ENCODE results near the gene CNTNAP2. TPM values are rescaled to one million over a fixed set of nuclear protein-coding genes. Genes with fewer than 3 reads are reported as not detected.

The CNTNAP2 gene
- total RNA-seq, 1 experiment from 2014 or later, result 0.03 TPM

DNA sequence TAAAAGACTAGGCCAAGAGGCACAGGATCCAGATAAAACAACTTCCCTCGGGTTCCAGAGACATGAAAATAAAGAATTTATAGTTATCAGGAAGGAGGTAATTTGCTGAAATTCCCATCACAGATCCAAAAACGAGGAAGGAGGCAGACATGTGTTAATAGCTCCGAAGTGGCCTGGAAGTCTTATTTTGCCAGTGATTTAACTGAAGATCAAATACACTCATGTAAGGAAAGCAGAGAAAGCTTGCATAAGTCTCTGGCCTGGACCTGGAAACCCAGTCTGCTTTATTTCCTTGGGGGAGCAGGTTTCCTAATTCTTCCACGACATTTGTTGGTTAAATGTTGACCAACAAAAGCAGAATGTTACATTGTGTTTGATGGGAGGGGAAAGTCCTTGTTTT, 1975.3 kb downstream of the CNTNAP2 start:
- Histone ChIP-seq H3K9me3 (ENCODE audit: control insufficient read depth, insufficient read depth, low read depth, low read length) (no peaks in the 10 kb centered on the region), H3K4me3 (ENCODE audit: low read depth in 2 of 2, low read length in 2 of 2) (no peak overlapping the region), H3K4me1 (ENCODE audit: control insufficient read depth, insufficient read depth, low read length) (no peaks in the 10 kb centered on the region), H3K36me3 (ENCODE audit: control insufficient read depth, insufficient read depth, low read length) (no peaks in the 10 kb centered on the region), H3K27ac (ENCODE audit: low read length) (no peak overlapping the region), H3K27me3 (ENCODE audit: control insufficient read depth, insufficient read depth, low read length) (no peaks in the 10 kb centered on the region)
- no TSS peak for BruUV-seq (replicated peaks)
- intact Hi-C loops (cut with micrococcal nuclease; ENCODE audit: unreplicated experiment), result no loop called here
- ChIA-PET POLR2A (no interaction called here), CTCF (no interaction called here)
- no peak for DNase-seq (ENCODE audit: low read depth, low spot score)
- TF ChIP-seq, protein P1, sequence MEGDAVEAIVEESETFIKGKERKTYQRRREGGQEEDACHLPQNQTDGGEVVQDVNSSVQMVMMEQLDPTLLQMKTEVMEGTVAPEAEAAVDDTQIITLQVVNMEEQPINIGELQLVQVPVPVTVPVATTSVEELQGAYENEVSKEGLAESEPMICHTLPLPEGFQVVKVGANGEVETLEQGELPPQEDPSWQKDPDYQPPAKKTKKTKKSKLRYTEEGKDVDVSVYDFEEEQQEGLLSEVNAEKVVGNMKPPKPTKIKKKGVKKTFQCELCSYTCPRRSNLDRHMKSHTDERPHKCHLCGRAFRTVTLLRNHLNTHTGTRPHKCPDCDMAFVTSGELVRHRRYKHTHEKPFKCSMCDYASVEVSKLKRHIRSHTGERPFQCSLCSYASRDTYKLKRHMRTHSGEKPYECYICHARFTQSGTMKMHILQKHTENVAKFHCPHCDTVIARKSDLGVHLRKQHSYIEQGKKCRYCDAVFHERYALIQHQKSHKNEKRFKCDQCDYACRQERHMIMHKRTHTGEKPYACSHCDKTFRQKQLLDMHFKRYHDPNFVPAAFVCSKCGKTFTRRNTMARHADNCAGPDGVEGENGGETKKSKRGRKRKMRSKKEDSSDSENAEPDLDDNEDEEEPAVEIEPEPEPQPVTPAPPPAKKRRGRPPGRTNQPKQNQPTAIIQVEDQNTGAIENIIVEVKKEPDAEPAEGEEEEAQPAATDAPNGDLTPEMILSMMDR (IDR thresholded peaks at IDR 0.05), result no peak
- no peak for TF ChIP-seq SIN3A (IDR thresholded peaks at IDR 0.05; ENCODE audit: borderline replicate concordance, insufficient read depth, low read depth, low read length)
- TF ChIP-seq, protein P2, sequence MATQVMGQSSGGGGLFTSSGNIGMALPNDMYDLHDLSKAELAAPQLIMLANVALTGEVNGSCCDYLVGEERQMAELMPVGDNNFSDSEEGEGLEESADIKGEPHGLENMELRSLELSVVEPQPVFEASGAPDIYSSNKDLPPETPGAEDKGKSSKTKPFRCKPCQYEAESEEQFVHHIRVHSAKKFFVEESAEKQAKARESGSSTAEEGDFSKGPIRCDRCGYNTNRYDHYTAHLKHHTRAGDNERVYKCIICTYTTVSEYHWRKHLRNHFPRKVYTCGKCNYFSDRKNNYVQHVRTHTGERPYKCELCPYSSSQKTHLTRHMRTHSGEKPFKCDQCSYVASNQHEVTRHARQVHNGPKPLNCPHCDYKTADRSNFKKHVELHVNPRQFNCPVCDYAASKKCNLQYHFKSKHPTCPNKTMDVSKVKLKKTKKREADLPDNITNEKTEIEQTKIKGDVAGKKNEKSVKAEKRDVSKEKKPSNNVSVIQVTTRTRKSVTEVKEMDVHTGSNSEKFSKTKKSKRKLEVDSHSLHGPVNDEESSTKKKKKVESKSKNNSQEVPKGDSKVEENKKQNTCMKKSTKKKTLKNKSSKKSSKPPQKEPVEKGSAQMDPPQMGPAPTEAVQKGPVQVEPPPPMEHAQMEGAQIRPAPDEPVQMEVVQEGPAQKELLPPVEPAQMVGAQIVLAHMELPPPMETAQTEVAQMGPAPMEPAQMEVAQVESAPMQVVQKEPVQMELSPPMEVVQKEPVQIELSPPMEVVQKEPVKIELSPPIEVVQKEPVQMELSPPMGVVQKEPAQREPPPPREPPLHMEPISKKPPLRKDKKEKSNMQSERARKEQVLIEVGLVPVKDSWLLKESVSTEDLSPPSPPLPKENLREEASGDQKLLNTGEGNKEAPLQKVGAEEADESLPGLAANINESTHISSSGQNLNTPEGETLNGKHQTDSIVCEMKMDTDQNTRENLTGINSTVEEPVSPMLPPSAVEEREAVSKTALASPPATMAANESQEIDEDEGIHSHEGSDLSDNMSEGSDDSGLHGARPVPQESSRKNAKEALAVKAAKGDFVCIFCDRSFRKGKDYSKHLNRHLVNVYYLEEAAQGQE (IDR thresholded peaks at IDR 0.05; ENCODE audit: insufficient read depth in 1 of 2, low read depth in 2 of 2, low read length in 1 of 2), result no peak
- TF ChIP-seq TCF7L2 (IDR thresholded peaks at IDR 0.05; ENCODE audit: low read depth, low read length), result no peak
- TF ChIP-seq POLR2AphosphoS5 (IDR thresholded peaks at IDR 0.05; ENCODE audit: low read depth, low read length), result no peak
- no peak for ATAC-seq
- in situ Hi-C loops (cut with HindIII; ENCODE audit: low pct_unique_long_range_greater_than_20kb, low sequenced_read_pairs), result no loop called here

DNA sequence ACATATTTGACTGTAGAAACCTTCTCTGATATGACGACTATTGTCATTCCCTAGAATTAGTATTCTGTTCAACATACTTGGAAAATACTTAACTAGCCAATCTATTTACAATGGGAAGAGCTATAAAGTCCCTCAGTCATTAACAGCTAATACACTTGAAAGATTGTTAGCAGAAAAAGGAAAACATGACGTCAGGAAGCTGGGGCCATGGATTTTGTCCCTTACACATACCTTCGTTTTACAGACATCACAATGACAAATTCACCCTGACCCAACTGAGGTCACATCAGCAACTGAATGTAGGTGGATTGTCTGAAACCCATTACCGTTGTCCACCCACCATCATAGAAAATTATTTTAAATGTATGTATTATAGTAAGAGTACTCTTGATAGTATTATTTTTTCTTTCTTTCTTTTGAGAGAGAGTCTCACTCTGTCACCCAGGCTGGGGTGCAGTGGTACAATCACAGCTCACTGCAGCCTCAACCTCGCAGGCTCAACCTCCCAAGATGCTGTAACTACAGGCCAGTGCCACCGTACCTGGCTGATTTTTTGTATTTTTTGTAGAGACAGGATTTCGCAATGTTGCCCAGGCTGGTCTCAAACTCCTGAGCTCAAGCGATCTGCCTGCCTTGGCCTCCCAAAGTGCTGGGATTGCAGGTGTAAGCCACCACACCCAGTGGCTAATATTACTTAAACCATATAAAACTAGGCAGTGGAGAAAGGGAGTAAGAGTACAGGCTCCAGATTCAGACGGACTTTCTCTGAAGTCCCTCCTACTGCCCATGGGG, 1977.0 kb downstream of the CNTNAP2 start:
- no peak for ATAC-seq
- Histone ChIP-seq H3K4me1 (ENCODE audit: control insufficient read depth, insufficient read depth, low read length) (no peaks in the 10 kb centered on the region), H3K4me3 (ENCODE audit: low read depth in 2 of 2, low read length in 2 of 2) (no peak overlapping the region), H3K27me3 (ENCODE audit: control insufficient read depth, insufficient read depth, low read length) (no peaks in the 10 kb centered on the region), H3K9me3 (ENCODE audit: control insufficient read depth, insufficient read depth, low read depth, low read length) (no peaks in the 10 kb centered on the region), H3K36me3 (ENCODE audit: control insufficient read depth, insufficient read depth, low read length) (no peaks in the 10 kb centered on the region), H3K27ac (ENCODE audit: low read length) (no peak overlapping the region)
- in situ Hi-C loops (cut with HindIII; ENCODE audit: low pct_unique_long_range_greater_than_20kb, low sequenced_read_pairs), result no loop called here
- BruUV-seq (replicated peaks), result no TSS peak
- no peak for DNase-seq (ENCODE audit: low read depth, low spot score)
- TF ChIP-seq, protein P2 (IDR thresholded peaks at IDR 0.05; ENCODE audit: insufficient read depth in 1 of 2, low read depth in 2 of 2, low read length in 1 of 2), result no peak
- CTCF ChIA-PET, result no interaction called here
- intact Hi-C loops (cut with micrococcal nuclease; ENCODE audit: unreplicated experiment), result no loop called here
- POLR2A ChIA-PET, result no interaction called here
